ENCODE results near the gene SYNDIG1L. TPM values are rescaled to one million over a fixed set of nuclear protein-coding genes. Genes with fewer than 3 reads are reported as not detected.

The SYNDIG1L gene
- total RNA-seq, 2 donors from 2014 or later: 0.09 to 0.34 TPM

DNA sequence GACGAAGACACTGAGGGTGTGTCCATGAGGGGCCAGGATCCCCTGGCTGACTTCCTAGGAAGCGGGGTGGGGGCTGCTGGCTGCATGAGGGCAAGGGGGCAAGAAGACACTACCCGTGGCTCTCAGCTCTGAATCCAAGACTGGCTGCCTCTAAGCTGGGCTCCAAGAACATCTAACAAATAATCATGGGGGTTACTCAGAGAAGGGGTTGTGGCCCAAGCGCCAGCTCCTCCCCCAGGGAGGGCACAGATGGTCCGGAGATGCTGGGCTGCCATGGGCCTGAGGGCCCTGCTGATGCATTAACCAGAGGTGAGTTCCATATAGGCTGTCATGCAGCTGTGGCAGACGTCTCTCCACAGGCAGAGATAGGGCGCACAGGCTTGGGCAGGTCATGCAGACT is 14.3 kb downstream of the SYNDIG1L start:
- WGBS: 83% methylated on average over 7 of the region's 7 CpGs
- intact Hi-C loops (cut with DNase I): no loop called here
- H3K9me3 ChIP-seq: no peaks in the 10 kb centered on the region
- no peak for TF ChIP-seq POLR2A (IDR thresholded peaks at IDR 0.05)
- no peaks in the 10 kb centered on the region for H3K4me1 ChIP-seq (replicated peaks)
- H3K27me3 ChIP-seq (replicated peaks; ENCODE audit: insufficient read depth): no peaks in the 10 kb centered on the region
- H3K36me3 ChIP-seq: no peaks in the 10 kb centered on the region
- no peak for DNase-seq (ENCODE audit: low spot score)
- H3K4me3 ChIP-seq: no peak overlapping the region
- H3K27ac ChIP-seq: no peak overlapping the region

DNA sequence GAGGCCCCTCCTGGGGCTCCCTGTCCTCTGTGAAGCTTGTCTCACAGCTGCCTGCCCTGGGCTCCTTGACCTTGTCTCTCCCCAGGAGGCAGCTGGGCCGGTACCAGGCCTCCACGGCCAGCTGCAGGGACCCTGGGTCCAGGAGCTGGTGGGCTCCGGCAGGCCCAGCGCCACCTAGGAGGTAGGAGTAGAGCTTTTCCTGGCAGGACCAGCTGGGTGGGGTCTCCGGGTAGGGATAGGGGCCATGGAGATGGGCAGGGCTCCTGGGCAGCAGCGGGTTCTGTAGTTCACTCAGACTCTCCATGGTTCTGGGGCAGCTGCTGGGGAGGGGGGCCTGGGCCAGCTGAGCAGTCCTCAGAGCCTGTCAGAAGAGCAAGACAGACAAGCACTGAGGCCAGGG is 16.6 kb downstream of the SYNDIG1L start:
- WGBS: 86% methylated on average over 6 of the region's 6 CpGs
- Histone ChIP-seq H3K27ac (no peak overlapping the region), H3K9me3 (no peaks in the 10 kb centered on the region), H3K4me3 (no peak overlapping the region), H3K27me3 (replicated peaks; ENCODE audit: insufficient read depth) (no peaks in the 10 kb centered on the region), H3K4me1 (replicated peaks) (no peaks in the 10 kb centered on the region), H3K36me3 (no peaks in the 10 kb centered on the region)
- TF ChIP-seq POLR2A (IDR thresholded peaks at IDR 0.05): no peak
- no peak for TF ChIP-seq CTCF (IDR thresholded peaks at IDR 0.05)
- no peak for TF ChIP-seq POLR2AphosphoS5 (IDR thresholded peaks at IDR 0.05)
- intact Hi-C loops (cut with DNase I): no loop called here
- DNase-seq (ENCODE audit: low spot score): no peak

- Histone ChIP-seq H3K4me1 (replicated peaks) (no peaks in the 10 kb centered on the region), H3K36me3 (no peaks in the 10 kb centered on the region), H3K27me3 (replicated peaks; ENCODE audit: insufficient read depth) (no peaks in the 10 kb centered on the region), H3K27ac (no peak overlapping the region), H3K9me3 (no peaks in the 10 kb centered on the region), H3K4me3 (no peak overlapping the region)
- WGBS: 96% methylated on average over 3 of the region's 3 CpGs
- no peak for DNase-seq (ENCODE audit: low spot score)
- intact Hi-C loops (cut with DNase I): no loop called here
- no peak for TF ChIP-seq POLR2A (IDR thresholded peaks at IDR 0.05)
Measured at GRCh38 chr14:74408870-74409269, 17.1 kb downstream of the SYNDIG1L start.

GRCh38 chr14:74407801-74408154 is 18.2 kb downstream of the SYNDIG1L start:
- Histone ChIP-seq H3K36me3 (no peaks in the 10 kb centered on the region), H3K4me1 (replicated peaks) (no peaks in the 10 kb centered on the region), H3K4me3 (no peak overlapping the region), H3K27ac (no peak overlapping the region), H3K27me3 (replicated peaks; ENCODE audit: insufficient read depth) (no peaks in the 10 kb centered on the region), H3K9me3 (no peaks in the 10 kb centered on the region)
- TF ChIP-seq POLR2AphosphoS5 (IDR thresholded peaks at IDR 0.05) (no peak), POLR2A (IDR thresholded peaks at IDR 0.05) (no peak), CTCF (IDR thresholded peaks at IDR 0.05) (no peak)
- intact Hi-C loops (cut with DNase I): no loop called here
- no peak for DNase-seq (ENCODE audit: low spot score)
- 93% methylated on average over 5 of the region's 5 CpGs for WGBS

GRCh38 chr14:74407021-74407800 is 18.8 kb downstream of the SYNDIG1L start:
- Histone ChIP-seq H3K27ac (no peak overlapping the region), H3K27me3 (replicated peaks; ENCODE audit: insufficient read depth) (no peaks in the 10 kb centered on the region), H3K4me3 (no peak overlapping the region), H3K4me1 (replicated peaks) (no peaks in the 10 kb centered on the region), H3K36me3 (no peaks in the 10 kb centered on the region), H3K9me3 (no peaks in the 10 kb centered on the region)
- intact Hi-C loops (cut with DNase I): no loop called here
- TF ChIP-seq CTCF (IDR thresholded peaks at IDR 0.05) (no peak), POLR2A (IDR thresholded peaks at IDR 0.05) (no peak), POLR2AphosphoS5 (IDR thresholded peaks at IDR 0.05) (no peak)
- WGBS: 90% methylated on average over 17 of the region's 17 CpGs
- DNase-seq (ENCODE audit: low spot score): no peak

- no peak overlapping the region for H3K4me3 ChIP-seq
- H3K4me1 ChIP-seq (replicated peaks): peaks cover 4% of the 10 kb centered on the region
- no peaks in the 10 kb centered on the region for H3K9me3 ChIP-seq
- H3K27me3 ChIP-seq (replicated peaks; ENCODE audit: insufficient read depth): no peaks in the 10 kb centered on the region
- intact Hi-C loops (cut with DNase I): no loop called here
- no peak overlapping the region for H3K27ac ChIP-seq
- DNase-seq (ENCODE audit: low spot score): no peak
- WGBS: 76% methylated on average over 4 of the region's 4 CpGs
- TF ChIP-seq POLR2AphosphoS5 (IDR thresholded peaks at IDR 0.05) (no peak), CTCF (IDR thresholded peaks at IDR 0.05) (no peak), POLR2A (IDR thresholded peaks at IDR 0.05) (no peak)
- no peaks in the 10 kb centered on the region for H3K36me3 ChIP-seq
Measured at GRCh38 chr14:74405663-74406062, 20.3 kb downstream of the SYNDIG1L start.

Data from prostate gland (tissue), 2 donors.